ENCODE measurements around the gene ABR. TPM values are rescaled to one million over a fixed set of nuclear protein-coding genes. Genes with fewer than 3 reads are reported as not detected.

The ABR gene
- polyA plus RNA-seq, 3 donors: 19.8 to 160 (median 26.0) TPM

- H3K4me3 Mint-ChIP-seq: no peak overlapping the region
- peaks cover 23% of the 10 kb centered on the region for H3K79me2 ChIP-seq (ENCODE audit: insufficient read depth, low read length)
- no peaks in the 10 kb centered on the region for H3K9me3 Mint-ChIP-seq
- no peak overlapping the region for H2AFZ ChIP-seq (ENCODE audit: insufficient read depth, low read depth, low read length, poor library complexity, severe bottlenecking)
- H3K9ac ChIP-seq (ENCODE audit: insufficient read depth, low read length, poor library complexity, severe bottlenecking): no peak overlapping the region
- DNase-seq: no peak
- H3K4me1 Mint-ChIP-seq: no peaks in the 10 kb centered on the region
- TF ChIP-seq CTCF (IDR thresholded peaks at IDR 0.05): no peak
- intact Hi-C loops (cut with micrococcal nuclease): no loop called here
- no peak overlapping the region for H3K4me3 ChIP-seq (replicated peaks in 1 of 3; ENCODE audit: low read depth in 2 of 3, low read length in 3 of 3)
- no peaks in the 10 kb centered on the region for H3K27me3 ChIP-seq (ENCODE audit: control insufficient read depth in 2 of 2, insufficient read depth in 2 of 2, low read length in 2 of 2)
- peak overlapping the region in 2 of 7 donors; percentile 33 to 48 for H3K27ac Mint-ChIP-seq
- WGBS (ENCODE audit: insufficient coverage): 91% methylated on average over 30 of the region's 30 CpGs
- peaks cover 23 to 66% of the 10 kb centered on the region in 2 donors for H3K36me3 Mint-ChIP-seq
- no peaks in the 10 kb centered on the region for H3K4me1 ChIP-seq (ENCODE audit: control insufficient read depth in 1 of 2, insufficient read depth in 2 of 2, low read length in 2 of 2)
- H3K27ac ChIP-seq (ENCODE audit: low read depth in 1 of 2, low read length in 2 of 2): no peak overlapping the region
- peaks cover 39 to 62% of the 10 kb centered on the region in 2 donors for H3K36me3 ChIP-seq (replicated peaks in 1 of 2; ENCODE audit: control insufficient read depth in 1 of 2, insufficient read depth in 2 of 2, low read length in 2 of 2)
- peaks cover 0 to 1% (median 0%) of the 10 kb centered on the region in 3 donors for H3K27me3 Mint-ChIP-seq (ENCODE audit: low read depth in 3 of 3)
- H3K9me3 ChIP-seq (replicated peaks in 1 of 2; ENCODE audit: control insufficient read depth in 1 of 2, insufficient read depth in 1 of 2, low read length in 2 of 2): no peaks in the 10 kb centered on the region
- H4K20me1 ChIP-seq (ENCODE audit: insufficient read depth, low read length): peaks cover 97% of the 10 kb centered on the region
- H3K4me2 ChIP-seq (replicated peaks; ENCODE audit: extremely low read depth, low read length, poor library complexity, severe bottlenecking): no peak overlapping the region
Observed at GRCh38 chr17:1025733-1026598, 153.8 kb downstream of the ABR start.

DNA sequence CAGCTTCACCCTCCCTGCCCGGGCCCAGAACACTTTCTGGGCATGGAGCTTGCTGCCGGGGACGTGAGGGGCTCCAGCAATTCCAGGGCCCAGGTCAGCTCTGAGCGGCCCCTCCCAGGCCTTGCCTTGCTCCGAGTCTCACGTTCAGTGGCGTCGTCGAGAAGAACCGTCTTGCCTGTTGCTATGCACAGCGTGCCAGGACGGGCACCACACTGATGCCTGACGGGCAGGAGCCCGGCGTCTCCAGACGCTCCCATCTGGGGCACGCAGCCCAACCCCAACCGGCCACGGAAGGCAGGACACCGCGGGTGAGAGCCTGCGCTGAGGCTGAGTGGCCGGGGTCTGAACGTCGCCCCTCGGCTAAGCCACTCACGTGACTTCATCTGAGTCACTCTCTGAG is 155.7 kb downstream of the ABR start:
- Histone ChIP-seq H4K20me1 (ENCODE audit: insufficient read depth, low read length) (peaks cover 97% of the 10 kb centered on the region), H3K36me3 (replicated peaks in 1 of 2; ENCODE audit: control insufficient read depth in 1 of 2, insufficient read depth in 2 of 2, low read length in 2 of 2) (peaks cover 45 to 60% of the 10 kb centered on the region in 2 donors), H3K4me3 (replicated peaks in 1 of 3; ENCODE audit: low read depth in 2 of 3, low read length in 3 of 3) (no peak overlapping the region), H2AFZ (ENCODE audit: insufficient read depth, low read depth, low read length, poor library complexity, severe bottlenecking) (no peak overlapping the region), H3K27me3 (ENCODE audit: control insufficient read depth in 2 of 2, insufficient read depth in 2 of 2, low read length in 2 of 2) (no peaks in the 10 kb centered on the region), H3K4me1 (ENCODE audit: control insufficient read depth in 1 of 2, insufficient read depth in 2 of 2, low read length in 2 of 2) (no peaks in the 10 kb centered on the region), H3K79me2 (ENCODE audit: insufficient read depth, low read length) (peaks cover 11% of the 10 kb centered on the region), H3K9ac (ENCODE audit: insufficient read depth, low read length, poor library complexity, severe bottlenecking) (no peak overlapping the region), H3K4me2 (replicated peaks; ENCODE audit: extremely low read depth, low read length, poor library complexity, severe bottlenecking) (no peak overlapping the region), H3K9me3 (replicated peaks in 1 of 2; ENCODE audit: control insufficient read depth in 1 of 2, insufficient read depth in 1 of 2, low read length in 2 of 2) (no peaks in the 10 kb centered on the region), H3K27ac (ENCODE audit: low read depth in 1 of 2, low read length in 2 of 2) (no peak overlapping the region)
- no peak overlapping the region for H3K4me3 Mint-ChIP-seq
- peak overlapping the region in 2 of 7 donors; percentile 8 to 57 for H3K27ac Mint-ChIP-seq
- no peaks in the 10 kb centered on the region for H3K9me3 Mint-ChIP-seq
- H3K36me3 Mint-ChIP-seq: peaks cover 29 to 74% of the 10 kb centered on the region in 2 donors
- intact Hi-C loops (cut with micrococcal nuclease): no loop called here
- DNase-seq: no peak
- H3K4me1 Mint-ChIP-seq: no peaks in the 10 kb centered on the region
- no peak for TF ChIP-seq CTCF (IDR thresholded peaks at IDR 0.05)
- peaks cover 0 to 3% (median 0%) of the 10 kb centered on the region in 3 donors for H3K27me3 Mint-ChIP-seq (ENCODE audit: low read depth in 3 of 3)
- 92% methylated on average over 23 of the region's 27 CpGs for WGBS (ENCODE audit: insufficient coverage)
